ENCODE results near the gene C22orf23. TPM values are rescaled to one million over a fixed set of nuclear protein-coding genes. Genes with fewer than 3 reads are reported as not detected.
"Not testable (repeated sequence)": the region's sequence is repeated elsewhere in the genome, so short reads cannot be mapped to it uniquely, and the experiment has no call there.

Gene C22orf23
- polyA plus RNA-seq, 1 donor (not counting 4 experiments of a cell fraction or from before 2014, with no cell fraction given): not detected

- DNase-seq (ENCODE audit: low read depth, low spot score): no peak
- H3K9me3 ChIP-seq (ENCODE audit: control insufficient read depth, low read depth, low read length): no peaks in the 10 kb centered on the region
- TF ChIP-seq EZH2 (IDR thresholded peaks at IDR 0.05; ENCODE audit: low read length): no peak
- no peak overlapping the region for H3K27ac ChIP-seq (ENCODE audit: control insufficient read depth, insufficient read depth, low read length)
- H3K79me2 ChIP-seq (ENCODE audit: control insufficient read depth, insufficient read depth, low read length): no peaks in the 10 kb centered on the region
- FAIRE-seq: no peak
- no peak overlapping the region for H3K9ac ChIP-seq (ENCODE audit: control insufficient read depth, extremely low read depth, insufficient read depth, low read length)
- no peak overlapping the region for H3K4me2 ChIP-seq (ENCODE audit: control insufficient read depth, extremely low read depth, insufficient read depth, low read depth, low read length)
- H3K4me3 ChIP-seq (ENCODE audit: control insufficient read depth in 2 of 3, extremely low read depth in 1 of 3, insufficient read depth in 2 of 3, low read depth in 1 of 3, low read length in 3 of 3): no peak overlapping the region
- H3K4me1 ChIP-seq (ENCODE audit: control insufficient read depth, extremely low read depth, insufficient read depth, low read length): peaks cover 7% of the 10 kb centered on the region
- dilution Hi-C loops (cut with MboI; ENCODE audit: extremely low pct_ligation_motif_present, low sequenced_read_pairs): no loop called here
- peaks cover 3% of the 10 kb centered on the region for H3K9me1 ChIP-seq (ENCODE audit: control insufficient read depth, extremely low read depth, insufficient read depth, low read length)
- peaks cover 0 to 5% of the 10 kb centered on the region in 2 experiments for H3K36me3 ChIP-seq (ENCODE audit: control insufficient read depth in 2 of 2, extremely low read depth in 1 of 2, insufficient read depth in 2 of 2, low read length in 2 of 2)
- no peak overlapping the region for H2AFZ ChIP-seq (ENCODE audit: control insufficient read depth, low read length)
- no peaks in the 10 kb centered on the region for H4K20me1 ChIP-seq (ENCODE audit: control insufficient read depth, extremely low read depth, insufficient read depth, low read length)
- H3K27me3 ChIP-seq (ENCODE audit: control insufficient read depth, extremely low read depth, insufficient read depth, low read length): no peaks in the 10 kb centered on the region
These were observed 23.1 kb upstream of the C22orf23 start for GRCh38 chr22:37976547-37976946.

- H2AFZ ChIP-seq (ENCODE audit: control insufficient read depth, low read length); H3K36me3 ChIP-seq (ENCODE audit: control insufficient read depth in 2 of 2, extremely low read depth in 1 of 2, insufficient read depth in 2 of 2, low read length in 2 of 2); H4K20me1 ChIP-seq (ENCODE audit: control insufficient read depth, extremely low read depth, insufficient read depth, low read length); H3K4me1 ChIP-seq (ENCODE audit: control insufficient read depth, extremely low read depth, insufficient read depth, low read length); H3K9me1 ChIP-seq (ENCODE audit: control insufficient read depth, extremely low read depth, insufficient read depth, low read length); DNase-seq (ENCODE audit: low read depth, low spot score); H3K4me2 ChIP-seq (ENCODE audit: control insufficient read depth, extremely low read depth, insufficient read depth, low read depth, low read length); H3K27ac ChIP-seq (ENCODE audit: control insufficient read depth, insufficient read depth, low read length); H3K9ac ChIP-seq (ENCODE audit: control insufficient read depth, extremely low read depth, insufficient read depth, low read length); H3K79me2 ChIP-seq (ENCODE audit: control insufficient read depth, insufficient read depth, low read length); FAIRE-seq; dilution Hi-C loops (cut with MboI; ENCODE audit: extremely low pct_ligation_motif_present, low sequenced_read_pairs); H3K9me3 ChIP-seq (ENCODE audit: control insufficient read depth, low read depth, low read length); H3K27me3 ChIP-seq (ENCODE audit: control insufficient read depth, extremely low read depth, insufficient read depth, low read length); H3K4me3 ChIP-seq (ENCODE audit: control insufficient read depth in 2 of 3, extremely low read depth in 1 of 3, insufficient read depth in 2 of 3, low read depth in 1 of 3, low read length in 3 of 3): not testable (repeated sequence)
These were observed 22.6 kb upstream of the C22orf23 start for GRCh38 chr22:37976022-37976421.

GRCh38 chr22:37975153-37975552 lies 21.8 kb upstream of the C22orf23 start:
- Histone ChIP-seq H4K20me1 (ENCODE audit: control insufficient read depth, extremely low read depth, insufficient read depth, low read length) (no peaks in the 10 kb centered on the region), H3K4me1 (ENCODE audit: control insufficient read depth, extremely low read depth, insufficient read depth, low read length) (peaks cover 7% of the 10 kb centered on the region), H3K36me3 (ENCODE audit: control insufficient read depth in 2 of 2, extremely low read depth in 1 of 2, insufficient read depth in 2 of 2, low read length in 2 of 2) (peaks cover 0 to 5% of the 10 kb centered on the region in 2 experiments), H3K79me2 (ENCODE audit: control insufficient read depth, insufficient read depth, low read length) (no peaks in the 10 kb centered on the region), H3K9me3 (ENCODE audit: control insufficient read depth, low read depth, low read length) (no peaks in the 10 kb centered on the region), H2AFZ (ENCODE audit: control insufficient read depth, low read length) (no peak overlapping the region), H3K4me3 (ENCODE audit: control insufficient read depth in 2 of 3, extremely low read depth in 1 of 3, insufficient read depth in 2 of 3, low read depth in 1 of 3, low read length in 3 of 3) (no peak overlapping the region), H3K4me2 (ENCODE audit: control insufficient read depth, extremely low read depth, insufficient read depth, low read depth, low read length) (no peak overlapping the region), H3K9me1 (ENCODE audit: control insufficient read depth, extremely low read depth, insufficient read depth, low read length) (peaks cover 3% of the 10 kb centered on the region), H3K27ac (ENCODE audit: control insufficient read depth, insufficient read depth, low read length) (no peak overlapping the region), H3K9ac (ENCODE audit: control insufficient read depth, extremely low read depth, insufficient read depth, low read length) (no peak overlapping the region), H3K27me3 (ENCODE audit: control insufficient read depth, extremely low read depth, insufficient read depth, low read length) (no peaks in the 10 kb centered on the region)
- dilution Hi-C loops (cut with MboI; ENCODE audit: extremely low pct_ligation_motif_present, low sequenced_read_pairs): no loop called here
- DNase-seq (ENCODE audit: low read depth, low spot score) (no peak), FAIRE-seq (no peak)
- TF ChIP-seq EZH2 (IDR thresholded peaks at IDR 0.05; ENCODE audit: low read length): no peak
- TF ChIP-seq CTCF (optimal IDR thresholded peaks at IDR 0.05 in 1 of 3, IDR thresholded peaks at IDR 0.05 in 1 of 3, conservative IDR thresholded peaks at IDR 0.05 in 1 of 3; ENCODE audit: extremely low read depth in 1 of 3, insufficient read depth in 2 of 3, low read length in 3 of 3): no peak
